KMS-11 (cell line): ENCODE results near the gene MAML2.

Experiments used
- H2AFZ ChIP-seq: fragments of 200-600 bp; sonication (generic); 2 replicates; pipeline ENCODE4 v1.6.1; 2016; ENCODE audit warnings: antibody characterized with exemption, mixed run types, low read depth
- H3K27ac ChIP-seq: fragments of 200-600 bp; sonication (generic); 2 replicates; pipeline ENCODE4 v1.6.1; 2016; ENCODE audit warnings: mild to moderate bottlenecking, mixed run types
- H3K27me3 ChIP-seq: fragments of 200-600 bp; sonication (generic); 2 replicates; pipeline ENCODE4 v1.6.1; 2017; ENCODE audit warnings: mild to moderate bottlenecking, low read depth, mixed run types, moderate library complexity; ENCODE audit not compliant: insufficient read depth
- H3K36me3 ChIP-seq: fragments of 200-600 bp; sonication (generic); 2 replicates; pipeline ENCODE4 v1.6.1; 2017; ENCODE audit warnings: mild to moderate bottlenecking, mixed run types; ENCODE audit not compliant: insufficient read depth
- H3K4me1 ChIP-seq: fragments of 200-600 bp; sonication (generic); 2 replicates; pipeline ENCODE4 v1.6.1; 2016; ENCODE audit warnings: mild to moderate bottlenecking, low read depth, mixed run types; ENCODE audit not compliant: poor library complexity, severe bottlenecking
- H3K4me2 ChIP-seq: fragments of 200-600 bp; sonication (generic); 2 replicates; pipeline ENCODE4 v1.7.0; 2016; ENCODE audit warnings: mild to moderate bottlenecking, mixed run types
- H3K4me3 ChIP-seq: fragments of 200-600 bp; sonication (generic); IDR thresholded peaks from 2 replicates; pipeline ENCODE4 v1.6.1; 2017; ENCODE audit warnings: low read depth, low read length, mixed read lengths; ENCODE audit not compliant: insufficient read depth
- H3K79me2 ChIP-seq: fragments of 200-600 bp; sonication (generic); 2 replicates; pipeline ENCODE4 v1.6.1; 2016; ENCODE audit warnings: low read depth, mixed run types; ENCODE audit not compliant: insufficient read depth
- H3K9ac ChIP-seq: fragments of 200-600 bp; sonication (generic); 2 replicates; pipeline ENCODE4 v1.6.1; 2016; ENCODE audit warnings: mild to moderate bottlenecking, mixed run types
- H4K20me1 ChIP-seq: fragments of 200-600 bp; sonication (generic); 2 replicates; pipeline ENCODE4 v1.6.1; 2016; ENCODE audit warnings: mild to moderate bottlenecking, mixed run types; ENCODE audit not compliant: insufficient read depth
- TF ChIP-seq, protein P1 (sequence below): fragments of 200-600 bp; sonication (generic); conservative IDR thresholded peaks from 2 replicates; pipeline ENCODE4 v1.6.1; 2017; ENCODE audit warnings: low read depth, mild to moderate bottlenecking, antibody characterized with exemption, low read length, moderate library complexity, mixed read lengths

MAML2 gene

DNA sequence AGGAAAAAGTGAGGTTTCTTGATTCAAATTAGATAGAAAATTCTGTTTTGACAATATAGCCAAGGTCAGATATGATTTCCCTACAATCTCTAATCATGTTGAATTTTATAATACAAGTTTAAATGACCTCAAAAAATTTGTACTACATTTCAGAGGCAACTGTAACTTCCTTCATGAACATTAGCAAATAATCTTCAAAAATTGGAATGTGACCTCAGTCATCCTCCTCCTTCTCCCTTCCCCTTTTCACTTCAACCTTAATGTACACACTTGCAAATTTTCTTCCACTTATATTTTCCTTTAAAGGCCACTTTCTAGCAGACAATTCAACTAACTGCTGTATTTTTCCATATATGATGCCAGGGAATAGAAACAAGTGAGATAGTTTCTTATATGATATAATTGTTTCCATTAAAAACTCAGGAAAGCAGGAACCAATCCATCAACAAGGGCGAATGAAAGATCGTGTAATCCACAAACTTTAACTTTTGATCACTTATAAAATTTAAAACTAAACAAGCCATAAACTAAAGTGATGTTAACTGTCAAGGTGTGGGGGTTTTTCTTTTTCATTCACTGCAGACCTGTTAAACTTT is 60.3 kb downstream of the MAML2 start:
- Histone ChIP-seq H3K36me3 (no peaks in the 10 kb centered on the region), H3K4me3 (no peak overlapping the region), H3K79me2 (no peaks in the 10 kb centered on the region), H3K27ac (no peak overlapping the region), H3K27me3 (no peaks in the 10 kb centered on the region), H3K4me1 (peaks cover 2% of the 10 kb centered on the region), H3K4me2 (no peak overlapping the region), H3K9ac (no peak overlapping the region), H2AFZ (no peak overlapping the region), H4K20me1 (no peaks in the 10 kb centered on the region)
- TF ChIP-seq, protein P1, sequence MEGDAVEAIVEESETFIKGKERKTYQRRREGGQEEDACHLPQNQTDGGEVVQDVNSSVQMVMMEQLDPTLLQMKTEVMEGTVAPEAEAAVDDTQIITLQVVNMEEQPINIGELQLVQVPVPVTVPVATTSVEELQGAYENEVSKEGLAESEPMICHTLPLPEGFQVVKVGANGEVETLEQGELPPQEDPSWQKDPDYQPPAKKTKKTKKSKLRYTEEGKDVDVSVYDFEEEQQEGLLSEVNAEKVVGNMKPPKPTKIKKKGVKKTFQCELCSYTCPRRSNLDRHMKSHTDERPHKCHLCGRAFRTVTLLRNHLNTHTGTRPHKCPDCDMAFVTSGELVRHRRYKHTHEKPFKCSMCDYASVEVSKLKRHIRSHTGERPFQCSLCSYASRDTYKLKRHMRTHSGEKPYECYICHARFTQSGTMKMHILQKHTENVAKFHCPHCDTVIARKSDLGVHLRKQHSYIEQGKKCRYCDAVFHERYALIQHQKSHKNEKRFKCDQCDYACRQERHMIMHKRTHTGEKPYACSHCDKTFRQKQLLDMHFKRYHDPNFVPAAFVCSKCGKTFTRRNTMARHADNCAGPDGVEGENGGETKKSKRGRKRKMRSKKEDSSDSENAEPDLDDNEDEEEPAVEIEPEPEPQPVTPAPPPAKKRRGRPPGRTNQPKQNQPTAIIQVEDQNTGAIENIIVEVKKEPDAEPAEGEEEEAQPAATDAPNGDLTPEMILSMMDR: no peak

DNA sequence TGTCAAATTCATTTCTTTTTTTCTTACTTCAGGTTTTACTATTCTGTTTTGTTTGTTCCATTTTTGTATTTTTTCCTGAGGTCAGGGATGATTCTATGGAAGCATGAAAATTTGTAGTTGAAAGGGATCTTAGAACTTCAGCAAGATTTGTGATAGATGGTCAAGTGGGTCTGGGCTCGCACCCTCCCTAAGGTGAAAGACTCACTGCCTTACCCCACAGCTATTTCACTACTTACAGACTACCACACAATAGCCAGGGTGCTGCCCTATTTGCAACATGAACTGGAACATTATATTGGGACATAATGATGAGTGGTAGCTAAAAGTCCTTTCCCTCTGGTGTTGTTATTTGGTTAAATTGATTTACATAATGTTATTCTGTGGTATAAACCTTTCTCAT is 62.6 kb downstream of the MAML2 start:
- H3K36me3 ChIP-seq: no peaks in the 10 kb centered on the region
- H3K4me3 ChIP-seq: no peak overlapping the region
- TF ChIP-seq, protein P1: no peak
- no peak overlapping the region for H3K4me2 ChIP-seq
- H3K9ac ChIP-seq: no peak overlapping the region
- H3K27ac ChIP-seq: no peak overlapping the region
- no peak overlapping the region for H2AFZ ChIP-seq
- H3K27me3 ChIP-seq: no peaks in the 10 kb centered on the region
- H3K4me1 ChIP-seq: no peaks in the 10 kb centered on the region
- no peaks in the 10 kb centered on the region for H4K20me1 ChIP-seq
- H3K79me2 ChIP-seq: no peaks in the 10 kb centered on the region

DNA sequence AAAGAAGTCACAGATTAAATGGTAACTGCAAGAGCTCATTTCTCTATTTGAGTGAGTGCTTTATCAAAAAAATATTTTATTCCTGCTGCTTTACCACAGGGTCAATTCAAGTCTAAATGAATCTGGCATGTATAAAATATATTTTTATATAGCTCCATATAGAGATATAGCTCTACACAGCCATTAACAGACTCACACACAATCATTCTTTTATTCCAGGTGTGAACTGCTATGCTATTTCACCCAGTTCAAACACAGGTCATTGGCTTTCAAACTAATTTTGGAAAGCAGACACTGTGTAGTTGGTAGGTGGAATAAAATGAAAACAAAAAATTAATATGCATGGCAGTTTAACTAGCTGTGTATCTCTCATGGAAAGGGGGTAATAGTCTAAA is 63.1 kb downstream of the MAML2 start:
- Histone ChIP-seq H3K79me2 (no peaks in the 10 kb centered on the region), H3K27ac (no peak overlapping the region)

DNA sequence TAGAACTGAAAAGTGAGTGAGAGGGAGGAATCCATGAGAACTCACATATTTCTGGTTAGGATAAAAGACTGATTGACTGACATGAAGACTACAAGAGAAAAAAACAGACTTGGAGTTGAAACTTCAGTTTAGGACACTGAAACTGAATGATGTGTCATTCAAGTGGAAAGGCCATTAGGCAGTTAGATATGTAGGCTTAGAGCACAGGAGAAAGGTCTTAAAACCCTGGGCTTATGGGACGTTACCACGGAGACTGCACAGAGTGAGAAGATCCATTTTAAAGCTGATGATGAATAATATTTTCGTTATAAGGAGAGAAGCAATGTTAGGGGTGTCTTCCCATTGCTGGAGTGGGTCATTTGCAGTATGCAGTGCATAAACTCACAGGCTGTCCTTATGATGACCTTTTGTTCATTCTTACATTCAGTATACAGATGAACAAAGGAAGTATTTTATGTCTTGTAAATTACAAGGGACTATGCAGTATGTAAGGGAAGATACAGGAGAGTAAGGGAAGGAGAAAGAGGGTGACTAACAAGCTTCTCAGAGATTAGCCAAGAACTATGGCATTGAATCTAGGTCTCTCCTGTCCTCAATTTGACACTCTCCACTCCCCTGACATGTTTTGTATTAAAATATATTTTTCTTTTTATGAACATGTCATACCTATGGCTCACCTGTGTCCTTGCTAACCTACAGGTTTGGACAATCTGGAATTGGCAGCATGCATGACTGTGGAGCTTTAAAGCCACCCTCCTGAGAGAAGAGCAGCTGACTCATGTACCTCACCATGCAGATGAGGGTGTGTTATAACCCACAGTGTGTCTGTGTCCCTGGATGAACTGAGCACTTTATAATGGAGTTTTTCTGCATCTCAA is 63.7 kb downstream of the MAML2 start:
- H3K4me2 ChIP-seq: no peak overlapping the region
- no peaks in the 10 kb centered on the region for H3K36me3 ChIP-seq
- H3K27me3 ChIP-seq: no peaks in the 10 kb centered on the region
- no peaks in the 10 kb centered on the region for H3K79me2 ChIP-seq
- no peak overlapping the region for H3K27ac ChIP-seq
- H3K4me3 ChIP-seq: no peak overlapping the region
- H4K20me1 ChIP-seq: no peaks in the 10 kb centered on the region
- TF ChIP-seq, protein P1: no peak
- H3K9ac ChIP-seq: no peak overlapping the region
- H3K4me1 ChIP-seq: no peaks in the 10 kb centered on the region
- H2AFZ ChIP-seq: no peak overlapping the region

More for the DNA sequence above, 63.1 kb downstream of the MAML2 start:
- Histone ChIP-seq H3K27me3 (no peaks in the 10 kb centered on the region), H3K4me2 (no peak overlapping the region), H3K9ac (no peak overlapping the region), H3K36me3 (no peaks in the 10 kb centered on the region), H3K4me1 (no peaks in the 10 kb centered on the region), H4K20me1 (no peaks in the 10 kb centered on the region), H3K4me3 (no peak overlapping the region), H2AFZ (no peak overlapping the region)
- TF ChIP-seq, protein P1: no peak
